OCI-LY1 (cell line): ENCODE data around the gene KRTAP10-5.

Experiments
- H2AFZ ChIP-seq: fragments of 200-600 bp; sonication (generic), shearing (Covaris generic); 2 replicates; pipeline ENCODE4 v1.6.0; 2014; ENCODE audit warnings: antibody characterized with exemption, mild to moderate bottlenecking, low read length
- H3F3A ChIP-seq: fragments of 200-600 bp; sonication (generic), shearing (Covaris generic); 2 replicates; pipeline ENCODE4 v1.6.0; 2014; ENCODE audit warnings: mild to moderate bottlenecking, antibody characterized with exemption, low read length, moderate library complexity; ENCODE audit not compliant: insufficient read depth
- H3K27ac ChIP-seq: fragments of 200-600 bp; sonication (generic); 2 replicates; pipeline ENCODE4 v1.5.1; 2014; ENCODE audit warnings: low read length, mixed run types, mild to moderate bottlenecking, low read depth; ENCODE audit not compliant: poor library complexity, severe bottlenecking
- H3K27me3 ChIP-seq: fragments of 200-600 bp; sonication (generic); 2 replicates; pipeline ENCODE4 v1.6.0; 2014; ENCODE audit warnings: antibody characterized with exemption, mild to moderate bottlenecking, low read length, moderate library complexity; ENCODE audit not compliant: insufficient read depth
- H3K36me3 ChIP-seq: fragments of 200-600 bp; sonication (generic); 2 replicates; pipeline ENCODE4 v1.6.1; 2014; ENCODE audit warnings: mild to moderate bottlenecking, antibody characterized with exemption, low read length, moderate library complexity, mixed read lengths; ENCODE audit not compliant: insufficient read depth
- H3K4me1 ChIP-seq: fragments of 200-600 bp; sonication (generic); 2 replicates; pipeline ENCODE4 v1.5.1; 2014; ENCODE audit warnings: mild to moderate bottlenecking, low read length, moderate library complexity; ENCODE audit not compliant: insufficient read depth, severe bottlenecking
- H3K4me2 ChIP-seq: fragments of 200-600 bp; sonication (generic), shearing (Covaris generic); 2 replicates; pipeline ENCODE4 v1.6.1; 2014; ENCODE audit warnings: low read length
- H3K4me3 ChIP-seq: fragments of 200-600 bp; sonication (generic); 2 replicates; pipeline ENCODE4 v1.5.1; 2014; ENCODE audit warnings: low read length, low read depth, mild to moderate bottlenecking, mixed read lengths; ENCODE audit not compliant: poor library complexity, severe bottlenecking
- H3K79me2 ChIP-seq: fragments of 200-600 bp; shearing (Covaris generic); 2 replicates; pipeline ENCODE4 v1.6.1; 2016; ENCODE audit warnings: mixed run types, low read length, mixed read lengths; ENCODE audit not compliant: insufficient read depth
- H3K9ac ChIP-seq: fragments of 200-600 bp; sonication (generic), shearing (Covaris generic); 2 replicates; pipeline ENCODE4 v1.6.1; 2014; ENCODE audit warnings: mild to moderate bottlenecking, low read length, mixed read lengths
- H3K9me2 ChIP-seq: fragments of 200-600 bp; sonication (generic), shearing (Covaris generic); 2 replicates; pipeline ENCODE4 v1.6.1; 2014; ENCODE audit warnings: low read depth, mild to moderate bottlenecking, low read length, mixed read lengths
- H3K9me3 ChIP-seq: fragments of 200-600 bp; shearing (Covaris generic); 2 replicates; pipeline ENCODE4 v1.6.1; 2014; ENCODE audit warnings: low read length, mixed read lengths
- H4K20me1 ChIP-seq: fragments of 200-600 bp; sonication (generic), shearing (Covaris generic); 2 replicates; pipeline ENCODE4 v1.6.0; 2016; ENCODE audit warnings: mild to moderate bottlenecking, low read length; ENCODE audit not compliant: insufficient read depth
- EZH2 ChIP-seq: fragments of 200-600 bp; sonication (generic), shearing (Covaris generic); IDR thresholded peaks from 2 replicates; pipeline ENCODE4 v1.8.0; 2017; ENCODE audit warnings: borderline replicate concordance, mixed run types, mild to moderate bottlenecking, antibody characterized with exemption, low read length, moderate library complexity, mixed read lengths
- TF ChIP-seq, protein P1 (sequence below): fragments of 200-600 bp; sonication (generic), shearing (Covaris generic); IDR thresholded peaks from 2 replicates; pipeline ENCODE4 v1.5.1; 2017; ENCODE audit warnings: mild to moderate bottlenecking, antibody characterized with exemption, low read length, moderate library complexity, mixed read lengths

Gene KRTAP10-5

DNA sequence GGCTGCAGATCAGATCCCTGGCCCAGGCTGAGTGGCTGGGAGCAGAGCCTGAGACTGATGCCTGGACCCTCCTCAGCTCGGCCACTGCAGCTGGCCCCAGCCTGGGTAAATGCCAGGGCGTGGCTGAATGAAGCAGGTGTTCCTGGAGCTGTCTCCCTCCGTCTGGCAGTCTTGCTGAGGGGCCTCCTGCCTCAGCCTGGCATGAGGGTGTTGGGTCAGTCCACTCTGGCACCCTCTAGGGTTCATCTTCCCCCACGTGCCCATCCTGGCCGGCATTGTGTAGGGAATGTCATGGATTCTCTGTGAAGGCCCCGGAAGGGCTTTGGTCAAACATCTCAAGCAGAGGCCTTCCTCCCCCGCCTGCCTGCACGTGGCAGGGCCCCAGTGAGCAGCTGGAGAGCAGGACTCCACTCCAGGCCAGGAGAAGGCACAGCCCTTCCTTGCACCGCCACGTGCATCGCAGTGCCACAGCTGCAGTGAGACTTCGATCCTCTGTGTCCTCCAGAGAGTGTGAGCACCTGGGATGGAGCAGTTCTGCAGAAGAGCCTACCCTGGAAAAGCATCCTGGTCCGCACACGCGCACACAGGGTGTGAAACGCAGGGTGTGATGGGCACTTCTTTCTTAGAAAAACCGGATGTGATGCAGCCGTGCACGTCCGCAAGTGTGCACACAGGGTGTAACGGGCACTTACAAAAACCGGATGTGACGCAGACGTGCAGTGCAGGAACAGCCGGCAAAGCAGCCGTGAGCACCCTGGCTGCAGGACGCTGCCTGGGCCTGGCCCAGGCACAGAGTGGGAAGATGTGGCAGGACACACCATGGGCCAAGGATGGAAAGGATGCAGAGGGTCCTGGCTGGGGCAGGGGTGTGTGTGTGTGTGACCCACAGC lies 11.5 kb downstream of the KRTAP10-5 start:
- no peaks in the 10 kb centered on the region for H3F3A ChIP-seq
- no peaks in the 10 kb centered on the region for H3K36me3 ChIP-seq
- H3K9ac ChIP-seq = no peak overlapping the region
- H3K4me3 ChIP-seq = no peak overlapping the region
- no peaks in the 10 kb centered on the region for H3K79me2 ChIP-seq
- TF ChIP-seq EZH2 = no peak
- TF ChIP-seq, protein P1, sequence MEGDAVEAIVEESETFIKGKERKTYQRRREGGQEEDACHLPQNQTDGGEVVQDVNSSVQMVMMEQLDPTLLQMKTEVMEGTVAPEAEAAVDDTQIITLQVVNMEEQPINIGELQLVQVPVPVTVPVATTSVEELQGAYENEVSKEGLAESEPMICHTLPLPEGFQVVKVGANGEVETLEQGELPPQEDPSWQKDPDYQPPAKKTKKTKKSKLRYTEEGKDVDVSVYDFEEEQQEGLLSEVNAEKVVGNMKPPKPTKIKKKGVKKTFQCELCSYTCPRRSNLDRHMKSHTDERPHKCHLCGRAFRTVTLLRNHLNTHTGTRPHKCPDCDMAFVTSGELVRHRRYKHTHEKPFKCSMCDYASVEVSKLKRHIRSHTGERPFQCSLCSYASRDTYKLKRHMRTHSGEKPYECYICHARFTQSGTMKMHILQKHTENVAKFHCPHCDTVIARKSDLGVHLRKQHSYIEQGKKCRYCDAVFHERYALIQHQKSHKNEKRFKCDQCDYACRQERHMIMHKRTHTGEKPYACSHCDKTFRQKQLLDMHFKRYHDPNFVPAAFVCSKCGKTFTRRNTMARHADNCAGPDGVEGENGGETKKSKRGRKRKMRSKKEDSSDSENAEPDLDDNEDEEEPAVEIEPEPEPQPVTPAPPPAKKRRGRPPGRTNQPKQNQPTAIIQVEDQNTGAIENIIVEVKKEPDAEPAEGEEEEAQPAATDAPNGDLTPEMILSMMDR = no peak
- no peaks in the 10 kb centered on the region for H4K20me1 ChIP-seq
- H3K27me3 ChIP-seq = peaks cover 8% of the 10 kb centered on the region; the same call in 1 of the 2 replicates
- H3K4me1 ChIP-seq = no peaks in the 10 kb centered on the region
- H3K27ac ChIP-seq = no peak overlapping the region
- H2AFZ ChIP-seq = no peak overlapping the region
- no peaks in the 10 kb centered on the region for H3K9me2 ChIP-seq
- no peaks in the 10 kb centered on the region for H3K9me3 ChIP-seq
- no peak overlapping the region for H3K4me2 ChIP-seq

DNA sequence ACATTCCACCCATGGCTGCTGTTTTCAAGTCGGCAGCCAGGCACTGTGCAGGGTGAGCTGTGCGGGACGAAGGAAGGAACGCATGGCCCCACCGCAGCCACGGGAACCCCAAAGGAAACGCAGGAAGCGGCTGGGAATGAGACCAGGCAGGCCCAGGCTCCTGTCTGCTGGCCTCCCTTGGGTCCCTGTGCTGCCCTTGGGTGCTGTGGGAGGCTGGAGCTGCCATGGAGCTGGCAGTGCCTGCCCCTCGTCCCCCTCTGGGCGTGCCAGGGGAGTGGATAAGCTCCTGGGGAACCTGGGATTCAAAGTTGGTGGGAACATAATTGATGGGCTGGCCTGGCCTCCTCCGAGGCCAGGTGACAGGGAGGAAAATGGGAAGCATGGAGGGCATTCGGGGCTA lies 12.1 kb downstream of the KRTAP10-5 start:
- no peak overlapping the region for H3K27ac ChIP-seq
- H3K36me3 ChIP-seq = no peaks in the 10 kb centered on the region
- TF ChIP-seq EZH2 = no peak
- H3K27me3 ChIP-seq = peaks cover 8% of the 10 kb centered on the region; the same call in 1 of the 2 replicates
- H3K4me2 ChIP-seq = no peak overlapping the region
- no peaks in the 10 kb centered on the region for H3K79me2 ChIP-seq
- no peaks in the 10 kb centered on the region for H4K20me1 ChIP-seq
- no peak overlapping the region for H2AFZ ChIP-seq
- no peaks in the 10 kb centered on the region for H3K9me3 ChIP-seq
- H3F3A ChIP-seq = no peaks in the 10 kb centered on the region
- H3K9me2 ChIP-seq = no peaks in the 10 kb centered on the region
- H3K9ac ChIP-seq = no peak overlapping the region
- H3K4me3 ChIP-seq = no peak overlapping the region
- H3K4me1 ChIP-seq = no peaks in the 10 kb centered on the region

DNA sequence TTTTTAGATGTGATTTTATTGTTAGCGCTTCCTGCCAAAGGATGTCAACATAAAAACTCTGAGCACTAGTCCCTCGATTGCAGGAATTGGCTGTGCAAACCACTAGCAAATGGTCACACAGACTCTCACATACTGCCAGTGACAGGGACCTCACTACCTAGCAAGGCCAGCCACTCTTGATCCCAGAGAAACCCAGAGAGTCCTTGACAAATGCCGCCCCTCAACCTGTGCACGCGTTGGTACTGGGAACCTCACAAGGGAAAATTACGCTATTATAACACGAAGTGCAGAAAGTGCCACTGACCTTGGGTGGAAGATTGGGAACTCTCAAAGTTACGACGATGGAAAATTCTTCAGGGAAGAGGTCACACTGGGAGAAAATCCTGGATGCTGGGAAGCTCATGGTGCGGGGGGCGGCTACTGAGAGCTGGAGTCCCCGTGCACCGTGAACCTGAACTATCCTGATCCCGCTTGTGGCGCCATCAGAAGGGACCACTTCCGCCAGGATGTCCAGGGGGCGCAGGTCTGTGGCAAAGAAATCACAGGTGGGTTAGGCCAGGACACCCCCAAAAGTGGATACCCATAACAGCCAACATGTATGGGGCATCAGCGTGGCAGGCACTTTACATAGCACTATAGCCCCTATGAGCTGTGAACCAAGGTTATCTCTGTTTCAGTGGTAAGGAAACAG lies 12.8 kb downstream of the KRTAP10-5 start:
- no peak overlapping the region for H3K9ac ChIP-seq
- H3K27ac ChIP-seq = no peak overlapping the region
- no peaks in the 10 kb centered on the region for H3K36me3 ChIP-seq
- no peak for TF ChIP-seq EZH2
- TF ChIP-seq, protein P1 = no peak
- no peaks in the 10 kb centered on the region for H3K79me2 ChIP-seq
- H3F3A ChIP-seq = no peaks in the 10 kb centered on the region
- H2AFZ ChIP-seq = no peak overlapping the region
- H3K4me2 ChIP-seq = no peak overlapping the region
- no peaks in the 10 kb centered on the region for H4K20me1 ChIP-seq
- H3K27me3 ChIP-seq = peaks cover 8% of the 10 kb centered on the region; the same call in 1 of the 2 replicates
- H3K4me3 ChIP-seq = no peak overlapping the region
- no peaks in the 10 kb centered on the region for H3K9me3 ChIP-seq
- no peaks in the 10 kb centered on the region for H3K4me1 ChIP-seq
- no peaks in the 10 kb centered on the region for H3K9me2 ChIP-seq
